Measurements from ENCODE around the gene RMI1.

Gene RMI1

GRCh38 chr9:83980395-83981125 lies at the start of gene RMI1:
TSS of gene RMI1 (plus strand) at chr9:83980805. CDS start at chr9:84000987, 20,182 bp downstream.
- H3K4me3 ChIP-seq (ENCODE audit: low read depth, low read length), result peak within 1 kb of the TSS; percentile 98
- TF ChIP-seq, protein P1, sequence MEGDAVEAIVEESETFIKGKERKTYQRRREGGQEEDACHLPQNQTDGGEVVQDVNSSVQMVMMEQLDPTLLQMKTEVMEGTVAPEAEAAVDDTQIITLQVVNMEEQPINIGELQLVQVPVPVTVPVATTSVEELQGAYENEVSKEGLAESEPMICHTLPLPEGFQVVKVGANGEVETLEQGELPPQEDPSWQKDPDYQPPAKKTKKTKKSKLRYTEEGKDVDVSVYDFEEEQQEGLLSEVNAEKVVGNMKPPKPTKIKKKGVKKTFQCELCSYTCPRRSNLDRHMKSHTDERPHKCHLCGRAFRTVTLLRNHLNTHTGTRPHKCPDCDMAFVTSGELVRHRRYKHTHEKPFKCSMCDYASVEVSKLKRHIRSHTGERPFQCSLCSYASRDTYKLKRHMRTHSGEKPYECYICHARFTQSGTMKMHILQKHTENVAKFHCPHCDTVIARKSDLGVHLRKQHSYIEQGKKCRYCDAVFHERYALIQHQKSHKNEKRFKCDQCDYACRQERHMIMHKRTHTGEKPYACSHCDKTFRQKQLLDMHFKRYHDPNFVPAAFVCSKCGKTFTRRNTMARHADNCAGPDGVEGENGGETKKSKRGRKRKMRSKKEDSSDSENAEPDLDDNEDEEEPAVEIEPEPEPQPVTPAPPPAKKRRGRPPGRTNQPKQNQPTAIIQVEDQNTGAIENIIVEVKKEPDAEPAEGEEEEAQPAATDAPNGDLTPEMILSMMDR (IDR thresholded peaks at IDR 0.05; ENCODE audit: borderline replicate concordance, insufficient read depth, low read depth, low read length), result no peak

DNA sequence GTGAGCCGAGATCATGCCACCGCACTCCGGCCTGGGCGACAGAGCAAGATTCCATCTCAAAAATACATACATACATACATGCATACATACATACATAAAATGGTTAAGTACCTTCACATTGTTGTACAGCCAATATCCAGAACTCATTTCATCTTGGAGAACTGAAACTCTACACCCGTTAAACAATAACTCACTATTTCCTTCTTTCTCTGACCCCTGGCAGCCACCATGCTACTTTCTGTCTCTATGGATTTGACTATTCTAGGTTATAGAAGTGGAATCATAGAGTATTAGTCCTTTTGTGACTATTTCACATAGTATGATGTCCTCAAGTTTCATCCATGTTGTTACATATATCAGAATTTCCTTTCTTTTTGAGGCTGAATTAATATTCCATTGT lies 49.7 kb upstream of the RMI1 start:
- no peak overlapping the region for H3K4me3 ChIP-seq (ENCODE audit: low read depth, low read length)
- TF ChIP-seq, protein P1 (IDR thresholded peaks at IDR 0.05; ENCODE audit: borderline replicate concordance, insufficient read depth, low read depth, low read length), result no peak

DNA sequence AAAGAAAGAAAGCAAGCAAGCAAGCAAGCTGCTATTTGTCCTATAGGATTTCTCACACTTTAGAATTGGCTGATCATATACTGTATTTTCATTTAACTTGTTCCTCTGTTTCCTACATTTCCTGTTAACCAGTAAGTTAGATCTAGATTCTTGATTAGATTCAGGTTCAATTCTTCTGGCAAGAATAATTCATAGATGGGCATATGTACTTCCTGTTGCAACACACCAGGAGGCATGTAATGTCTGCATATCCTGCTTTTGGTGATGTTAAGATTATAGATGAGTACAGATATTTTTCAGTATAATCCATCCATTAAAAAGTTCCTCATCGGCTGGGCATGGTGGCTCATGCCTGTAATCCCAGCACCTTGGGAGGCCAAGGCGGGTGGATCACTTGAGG lies 48.6 kb upstream of the RMI1 start:
- H3K4me3 ChIP-seq (ENCODE audit: low read depth, low read length), result no peak overlapping the region
- TF ChIP-seq, protein P1 (IDR thresholded peaks at IDR 0.05; ENCODE audit: borderline replicate concordance, insufficient read depth, low read depth, low read length), result no peak

GRCh38 chr9:83932851-83933250 lies 47.8 kb upstream of the RMI1 start:
- TF ChIP-seq, protein P1 (IDR thresholded peaks at IDR 0.05; ENCODE audit: borderline replicate concordance, insufficient read depth, low read depth, low read length), result no peak
- no peak overlapping the region for H3K4me3 ChIP-seq (ENCODE audit: low read depth, low read length)

- H3K4me3 ChIP-seq (ENCODE audit: low read depth, low read length), result no peak overlapping the region
- TF ChIP-seq, protein P1 (IDR thresholded peaks at IDR 0.05; ENCODE audit: borderline replicate concordance, insufficient read depth, low read depth, low read length), result no peak
Measured at GRCh38 chr9:83933790-83934189, 46.8 kb upstream of the RMI1 start.

DNA sequence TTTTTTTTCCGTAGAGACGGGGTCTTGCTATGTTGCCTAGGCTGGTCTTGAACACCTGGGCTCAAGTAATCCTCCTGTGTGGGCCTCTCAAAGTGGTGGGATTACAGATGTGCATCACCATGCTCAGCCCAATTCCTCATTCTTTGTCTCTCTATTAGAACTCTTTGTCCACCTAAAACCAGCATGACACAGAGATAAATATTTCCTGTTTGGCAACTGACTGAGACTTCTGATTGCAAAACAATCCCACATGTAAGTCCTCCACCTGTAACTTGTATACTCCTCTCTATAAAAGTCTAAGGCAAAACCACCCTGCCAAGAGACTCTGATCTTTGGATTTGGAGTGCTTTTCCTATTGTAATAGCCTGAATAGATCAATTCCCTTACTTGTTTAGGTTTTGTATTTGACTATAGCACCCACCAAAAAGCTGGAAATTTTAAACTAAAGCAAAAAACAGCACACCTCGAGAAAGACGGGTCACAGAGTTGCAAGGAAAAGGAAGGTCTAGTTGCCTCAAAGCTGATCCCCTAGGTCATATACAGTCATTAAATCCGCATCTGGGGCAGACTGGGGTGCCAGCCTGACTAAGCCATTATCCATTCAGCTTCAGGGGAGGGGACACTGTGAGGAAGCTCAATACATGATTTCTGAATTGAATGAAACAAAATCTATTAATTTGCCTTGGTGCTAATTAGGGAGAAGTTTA lies 45.9 kb upstream of the RMI1 start:
- H3K4me3 ChIP-seq (ENCODE audit: low read depth, low read length), result no peak overlapping the region
- TF ChIP-seq, protein P1 (IDR thresholded peaks at IDR 0.05; ENCODE audit: borderline replicate concordance, insufficient read depth, low read depth, low read length), result no peak

Measured in GM12875 (cell line).